ENCODE results near the gene KCTD21. TPM values are rescaled to one million over a fixed set of nuclear protein-coding genes. Genes with fewer than 3 reads are reported as not detected.
"Not testable (repeated sequence)": the region's sequence is repeated elsewhere in the genome, so short reads cannot be mapped to it uniquely, and the experiment has no call there.

Gene KCTD21
- total RNA-seq, 2 experiments from 2014 or later = 4.1 to 5.2 TPM

- Mint-ChIP-seq H3K4me3 (no peak overlapping the region), H3K27ac (no peak overlapping the region), H3K27me3 (no peaks in the 10 kb centered on the region), H3K36me3 (ENCODE audit: low read depth) (peaks cover 22% of the 10 kb centered on the region), H3K4me1 (ENCODE audit: low read depth) (peaks cover 4% of the 10 kb centered on the region), H3K9me3 (peaks cover 8% of the 10 kb centered on the region)
- no peak for ATAC-seq
- ChIA-PET CTCF (no interaction called here), POLR2A (no interaction called here)
- intact Hi-C loops (cut with micrococcal nuclease) = no loop called here
- no peak for TF ChIP-seq CTCF (IDR thresholded peaks at IDR 0.05)
- DNase-seq = no peak
Observed at GRCh38 chr11:78176605-78177141, 11.8 kb downstream of the KCTD21 start.

GRCh38 chr11:78175862-78176261 is 12.6 kb downstream of the KCTD21 start:
- H3K27me3 Mint-ChIP-seq; H3K27ac Mint-ChIP-seq; DNase-seq; H3K4me1 Mint-ChIP-seq (ENCODE audit: low read depth); intact Hi-C loops (cut with micrococcal nuclease); ATAC-seq; POLR2A ChIA-PET; H3K9me3 Mint-ChIP-seq; H3K4me3 Mint-ChIP-seq; CTCF ChIA-PET: not testable (repeated sequence)
- H3K36me3 Mint-ChIP-seq (ENCODE audit: low read depth) = peaks cover 18% of the 10 kb centered on the region

- Mint-ChIP-seq H3K4me3 (no peak overlapping the region), H3K27ac (no peak overlapping the region), H3K27me3 (no peaks in the 10 kb centered on the region), H3K9me3 (no peaks in the 10 kb centered on the region), H3K36me3 (ENCODE audit: low read depth) (peaks cover 15% of the 10 kb centered on the region), H3K4me1 (ENCODE audit: low read depth) (no peaks in the 10 kb centered on the region)
- no peak for TF ChIP-seq CTCF (IDR thresholded peaks at IDR 0.05)
- POLR2A ChIA-PET = no interaction called here
- ATAC-seq (no peak), DNase-seq (no peak)
- CTCF ChIA-PET = no interaction called here
- intact Hi-C loops (cut with micrococcal nuclease) = no loop called here
Observed at GRCh38 chr11:78171951-78172350, 16.5 kb downstream of the KCTD21 start.

GRCh38 chr11:78170874-78171549 is 17.4 kb downstream of the KCTD21 start:
- ChIA-PET CTCF (no interaction called here), POLR2A (interaction anchor here (1.0 kb wide), 1 partner anchor 10 kb away, joined by 3 read pairs; no protein-coding TSS in a partner anchor)
- TF ChIP-seq CTCF (IDR thresholded peaks at IDR 0.05) = no peak
- ATAC-seq (no peak), DNase-seq (no peak)
- Mint-ChIP-seq H3K27me3 (no peaks in the 10 kb centered on the region), H3K36me3 (ENCODE audit: low read depth) (peaks cover 9% of the 10 kb centered on the region), H3K9me3 (no peaks in the 10 kb centered on the region), H3K27ac (no peak overlapping the region), H3K4me1 (ENCODE audit: low read depth) (no peaks in the 10 kb centered on the region), H3K4me3 (no peak overlapping the region)
- intact Hi-C loops (cut with micrococcal nuclease) = no loop called here

GRCh38 chr11:78170413-78170812 is 18.0 kb downstream of the KCTD21 start:
- intact Hi-C loops (cut with micrococcal nuclease) = no loop called here
- no peaks in the 10 kb centered on the region for H3K9me3 Mint-ChIP-seq
- TF ChIP-seq CTCF (IDR thresholded peaks at IDR 0.05) = no peak
- CTCF ChIA-PET = no interaction called here
- H3K4me3 Mint-ChIP-seq = no peak overlapping the region
- H3K36me3 Mint-ChIP-seq (ENCODE audit: low read depth) = peaks cover 8% of the 10 kb centered on the region
- DNase-seq (no peak), ATAC-seq (no peak)
- H3K4me1 Mint-ChIP-seq (ENCODE audit: low read depth) = no peaks in the 10 kb centered on the region
- H3K27ac Mint-ChIP-seq = no peak overlapping the region
- no peaks in the 10 kb centered on the region for H3K27me3 Mint-ChIP-seq
- POLR2A ChIA-PET = interaction anchor here (1.0 kb wide), 1 partner anchor 10 kb away, joined by 3 read pairs; no protein-coding TSS in a partner anchor
